Choroid plexus epithelial cell (primary cell): ENCODE measurements around the gene ZNF862.

ENCODE experiments used
- DNase-seq: peaks from one replicate; pipeline ENCODE4 v3.0.0-alpha.2; 2010; ENCODE audit warnings: low read depth
- H3K4me3 ChIP-seq: 2 replicates; pipeline ENCODE4 v1.5.1; 2011; ENCODE audit warnings: low read depth, mild to moderate bottlenecking, control low read depth, low read length, moderate library complexity
- CTCF ChIP-seq: conservative IDR thresholded peaks from 2 replicates; pipeline ENCODE4 v1.5.1; 2011; ENCODE audit warnings: low read depth, mild to moderate bottlenecking, control low read depth, inconsistent platforms, low read length, moderate library complexity

The ZNF862 gene

GRCh38 chr7:149853157-149853556 lies 15.0 kb downstream of the ZNF862 start:
- H3K4me3 ChIP-seq: no peak overlapping the region
- TF ChIP-seq CTCF: no peak

GRCh38 chr7:149854611-149855360 lies 16.6 kb downstream of the ZNF862 start:
- H3K4me3 ChIP-seq: peak overlapping the region; percentile 18
- TF ChIP-seq CTCF: no peak
- peak; percentile 75 for DNase-seq

More at GRCh38 chr7:149853157-149853556, 15.0 kb downstream of the ZNF862 start:
- no peak for DNase-seq

DNA sequence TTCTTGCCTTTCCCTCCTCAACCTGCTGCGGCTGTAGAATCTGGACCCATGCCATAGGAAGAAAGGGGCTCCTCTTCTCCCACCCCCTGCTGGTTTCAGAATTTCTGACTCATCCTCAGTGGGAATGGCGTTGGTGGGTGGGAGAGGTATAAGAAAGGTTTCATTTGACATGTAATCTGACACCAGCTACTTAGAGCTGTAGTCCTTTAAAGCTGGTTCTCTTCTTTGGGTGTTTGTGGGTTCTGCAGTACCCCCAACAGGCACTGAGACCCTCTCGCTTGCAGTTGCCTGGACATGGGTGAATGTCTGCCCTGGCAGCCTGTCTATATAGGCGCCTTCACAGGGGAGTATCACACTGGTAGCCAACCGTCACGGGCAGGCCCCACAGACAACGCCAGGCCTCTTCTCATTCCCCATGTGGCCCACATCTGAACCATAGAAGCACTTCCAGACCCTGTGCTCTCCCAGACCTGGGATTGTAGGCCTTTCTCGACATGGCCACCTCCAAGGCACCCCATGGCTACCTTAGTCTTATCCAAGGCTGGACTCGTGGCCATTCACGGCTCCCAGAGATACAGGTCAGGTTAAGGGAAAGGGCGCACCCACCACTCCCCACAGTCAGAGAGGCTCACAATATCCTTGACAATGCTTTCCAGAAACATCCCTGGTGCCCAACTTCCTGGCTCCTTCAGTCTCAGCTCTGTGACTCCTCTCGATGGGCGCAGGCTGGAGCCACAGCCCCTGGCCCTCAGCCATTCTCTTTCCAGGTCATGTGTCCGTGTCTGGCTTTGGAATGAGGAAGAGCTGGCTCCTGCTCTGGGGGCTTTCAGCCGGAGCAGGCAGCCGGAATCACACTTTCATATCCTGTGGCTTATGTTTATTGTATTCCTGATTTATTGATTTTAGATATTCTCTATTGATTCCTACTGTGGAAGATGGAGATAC lies 17.5 kb downstream of the ZNF862 start:
- DNase-seq: peak; percentile 97
- no peak overlapping the region for H3K4me3 ChIP-seq
- TF ChIP-seq CTCF: no peak

DNA sequence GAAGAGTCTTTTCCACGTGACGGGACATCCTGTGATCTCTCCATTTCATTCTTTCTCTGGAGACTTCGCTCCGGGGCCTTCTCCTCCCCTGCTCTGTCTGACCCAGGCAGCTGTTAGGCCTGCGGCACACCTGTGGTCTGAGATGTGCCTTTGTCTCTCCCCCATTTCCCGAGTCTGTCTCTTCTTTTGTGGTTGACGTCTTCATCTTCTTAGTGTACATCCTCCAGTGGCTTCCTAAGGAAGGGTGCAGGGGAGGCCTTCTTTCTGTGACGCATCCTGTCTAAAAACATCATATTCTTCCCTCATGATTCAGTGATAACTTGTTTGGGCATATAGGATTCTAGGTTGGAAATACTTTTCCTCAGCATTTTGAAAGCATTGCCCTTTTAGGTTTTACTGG lies 18.4 kb downstream of the ZNF862 start:
- DNase-seq: no peak
- TF ChIP-seq CTCF: no peak
- no peak overlapping the region for H3K4me3 ChIP-seq

- DNase-seq: no peak
- H3K4me3 ChIP-seq: no peak overlapping the region
- no peak for TF ChIP-seq CTCF
Measured at GRCh38 chr7:149859369-149859768, 21.2 kb downstream of the ZNF862 start.

DNA sequence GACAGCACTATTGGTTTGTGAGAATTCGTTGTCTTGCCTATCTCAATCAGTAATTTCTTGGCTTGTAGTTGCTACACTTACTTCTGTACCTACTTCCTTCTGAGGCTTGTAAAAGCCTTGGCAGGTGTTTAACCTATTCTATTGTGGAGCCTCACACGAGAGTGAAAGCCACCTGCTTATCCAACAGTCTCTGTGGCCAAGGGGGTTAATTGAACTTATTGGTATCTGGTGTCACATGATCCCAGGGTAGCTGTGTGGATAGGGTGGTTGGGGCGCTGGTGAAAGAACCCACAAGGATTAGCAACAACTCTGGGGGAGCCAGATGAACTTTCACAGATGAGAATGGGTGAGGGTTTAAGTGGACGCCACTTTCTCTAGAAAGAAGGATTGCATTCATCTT lies 21.7 kb downstream of the ZNF862 start:
- TF ChIP-seq CTCF: no peak
- no peak overlapping the region for H3K4me3 ChIP-seq
- no peak for DNase-seq
